ENCODE results near the gene MFRP.

MFRP gene

DNA sequence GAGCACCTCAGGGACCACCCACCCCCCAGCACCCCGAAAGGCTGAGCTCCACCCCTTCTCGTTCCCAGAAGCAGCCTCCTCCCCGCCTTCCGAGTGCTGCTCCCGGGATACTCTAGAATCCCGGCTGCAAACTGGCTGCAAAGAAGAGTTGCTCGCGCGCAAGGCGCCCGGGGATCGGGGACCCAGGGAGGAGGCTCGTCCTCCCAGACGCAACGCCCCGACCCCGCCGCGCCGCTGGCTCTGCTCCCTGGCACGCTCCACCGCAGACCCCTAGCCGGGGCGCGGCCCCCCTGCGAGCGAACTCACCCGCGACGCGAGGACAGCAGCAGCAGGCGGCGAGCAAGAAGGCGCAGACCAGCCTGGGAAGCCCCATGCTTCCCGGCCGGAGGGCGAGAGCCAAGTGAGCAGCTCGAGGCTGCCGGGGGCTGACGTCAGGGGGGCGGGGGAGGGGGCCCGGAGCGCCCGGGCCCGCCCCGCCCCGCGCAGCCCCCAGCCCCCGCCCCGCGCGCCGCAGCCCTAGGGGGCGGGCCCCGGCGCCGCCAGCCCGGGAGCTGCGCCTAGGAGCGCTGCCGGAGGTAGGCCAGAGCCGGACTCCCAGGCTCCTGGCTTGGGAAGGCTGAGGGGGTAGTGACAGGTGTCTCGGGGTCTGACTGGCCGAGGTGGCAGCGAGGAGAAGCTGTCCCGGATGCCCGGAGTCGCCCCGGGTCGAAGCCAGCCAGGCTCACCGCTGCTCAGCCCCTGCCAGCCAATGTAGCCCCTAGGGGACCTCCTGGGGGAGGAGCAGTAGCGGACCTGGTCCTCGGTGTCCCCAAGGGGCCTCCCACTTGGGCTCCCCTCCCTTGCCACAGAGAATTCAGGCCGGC lies 29.5 kb downstream of the MFRP start, which contains the start of gene MCAM:
Gene MCAM (minus strand): TSS at position 402 of the 863 bp plus-strand sequence. CDS start 29 bp downstream, at position 373.
- DNase-seq, result peak; percentile 19

DNA sequence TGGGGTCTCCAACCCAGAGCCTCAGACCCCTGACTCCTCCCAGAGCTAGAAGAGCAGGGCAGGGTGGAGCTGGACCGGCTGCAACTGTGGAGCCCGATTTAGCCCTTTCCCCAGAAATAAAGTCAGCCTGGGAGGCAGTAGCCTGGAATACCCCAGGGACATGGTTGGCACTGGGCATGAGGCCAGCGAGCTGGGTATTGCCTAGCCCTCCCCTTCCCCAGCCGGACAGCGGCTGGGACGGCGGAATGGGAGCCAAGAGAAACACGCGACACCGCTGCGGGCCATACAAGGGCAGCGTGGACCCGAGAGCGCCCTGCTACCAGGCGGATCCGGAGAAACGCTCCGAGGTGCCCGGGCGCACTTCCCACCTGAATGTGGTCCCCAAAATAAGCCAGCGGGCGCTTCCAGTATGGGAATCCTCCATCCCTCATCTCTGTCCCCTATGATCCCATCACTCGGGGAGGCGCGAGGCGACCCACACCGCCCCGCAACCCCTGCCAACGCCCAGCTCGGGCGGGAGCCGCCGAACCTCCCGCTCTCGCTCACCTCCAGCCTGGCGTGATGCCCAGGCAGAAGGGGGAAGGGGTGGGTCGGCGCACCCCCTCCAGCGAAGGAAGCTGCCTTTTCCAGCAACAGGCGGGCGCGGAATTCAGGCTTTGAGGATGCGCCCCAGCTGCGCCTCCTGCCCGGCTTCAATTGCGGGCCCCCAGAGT lies 30.3 kb downstream of the MFRP start:
- peak; percentile 17 for DNase-seq

DNA sequence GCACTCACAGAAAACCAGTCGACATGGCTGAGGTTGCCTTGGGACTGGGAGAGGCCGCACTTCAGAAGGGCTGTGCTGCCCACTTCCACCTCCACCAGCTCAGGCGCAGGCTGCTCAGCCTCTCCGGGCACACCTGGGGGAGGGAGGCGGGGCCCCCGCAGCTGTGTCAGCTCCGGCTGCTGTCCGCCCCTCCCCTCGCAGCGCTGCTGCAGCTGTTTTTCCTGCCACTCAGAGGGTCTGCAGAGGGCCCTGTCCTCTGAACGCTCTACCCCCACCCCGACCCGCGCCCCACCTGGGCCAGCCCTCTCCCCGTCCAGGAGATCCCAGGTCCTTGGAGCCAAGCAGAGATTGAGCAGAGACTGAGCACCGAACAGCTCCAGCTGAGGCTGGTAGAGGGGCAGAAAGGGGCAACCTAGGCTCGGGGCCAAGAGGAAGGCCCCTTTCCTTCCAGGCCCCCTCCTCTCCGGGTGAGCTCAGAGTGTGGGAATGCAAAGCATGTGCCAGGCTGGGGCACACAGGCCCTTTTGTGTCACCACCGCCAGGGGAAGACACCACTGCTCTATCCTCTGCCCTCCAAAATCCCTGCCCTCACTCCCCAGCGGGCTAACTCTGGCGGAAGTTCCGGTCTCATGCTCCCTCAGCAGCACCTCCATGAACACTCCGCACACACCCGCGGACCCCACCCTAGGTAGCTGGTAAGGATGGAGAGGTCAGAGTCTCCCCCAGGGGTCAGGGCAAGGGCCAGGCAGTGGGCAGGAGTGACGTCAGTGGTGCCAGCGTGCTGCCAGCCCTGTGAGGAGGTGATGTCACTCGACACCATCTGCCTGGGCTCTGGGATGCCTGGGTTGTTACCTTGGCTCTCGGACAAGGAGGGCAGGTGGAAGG lies 31.1 kb downstream of the MFRP start:
- peak; percentile 72 for DNase-seq

DNA sequence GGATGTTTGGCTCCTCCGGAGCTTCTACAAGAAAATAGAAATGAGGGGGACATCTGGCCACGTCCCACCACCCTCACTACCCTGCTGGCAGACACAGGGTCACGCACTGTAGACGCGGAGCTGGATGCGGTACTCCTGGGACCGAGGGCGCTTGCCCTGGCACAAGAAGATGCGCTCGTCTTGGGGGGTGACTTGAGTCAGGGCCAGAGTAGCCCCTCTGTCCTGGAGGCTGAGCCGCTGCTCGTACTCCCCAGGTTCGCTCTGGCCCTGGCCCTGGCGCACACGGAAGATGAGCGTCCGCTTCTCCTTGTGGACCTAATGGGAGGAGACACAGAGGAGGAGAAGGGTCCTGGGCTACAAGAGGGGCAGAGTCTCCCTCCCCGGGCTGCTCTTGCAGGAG lies 31.8 kb downstream of the MFRP start:
- DNase-seq, result no peak

DNA sequence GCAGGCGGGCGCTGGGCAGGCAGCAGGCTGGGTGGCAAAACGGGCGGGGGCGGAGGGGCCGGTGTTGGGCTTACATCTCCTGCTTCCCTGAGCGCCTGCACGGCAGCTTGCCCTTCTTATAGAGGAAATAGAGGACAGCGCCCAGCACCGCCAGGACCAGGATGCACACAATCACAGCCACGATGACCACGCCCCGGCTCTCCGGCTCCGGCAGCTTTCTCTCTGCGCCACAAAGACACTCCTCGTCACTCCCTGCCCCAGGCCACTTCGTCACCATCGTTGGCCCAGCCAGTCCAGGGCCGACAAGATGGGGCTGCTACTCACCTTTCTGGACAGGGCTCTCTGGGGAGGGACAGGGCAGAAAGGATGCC lies 35.8 kb downstream of the MFRP start:
- DNase-seq, result no peak

DNA sequence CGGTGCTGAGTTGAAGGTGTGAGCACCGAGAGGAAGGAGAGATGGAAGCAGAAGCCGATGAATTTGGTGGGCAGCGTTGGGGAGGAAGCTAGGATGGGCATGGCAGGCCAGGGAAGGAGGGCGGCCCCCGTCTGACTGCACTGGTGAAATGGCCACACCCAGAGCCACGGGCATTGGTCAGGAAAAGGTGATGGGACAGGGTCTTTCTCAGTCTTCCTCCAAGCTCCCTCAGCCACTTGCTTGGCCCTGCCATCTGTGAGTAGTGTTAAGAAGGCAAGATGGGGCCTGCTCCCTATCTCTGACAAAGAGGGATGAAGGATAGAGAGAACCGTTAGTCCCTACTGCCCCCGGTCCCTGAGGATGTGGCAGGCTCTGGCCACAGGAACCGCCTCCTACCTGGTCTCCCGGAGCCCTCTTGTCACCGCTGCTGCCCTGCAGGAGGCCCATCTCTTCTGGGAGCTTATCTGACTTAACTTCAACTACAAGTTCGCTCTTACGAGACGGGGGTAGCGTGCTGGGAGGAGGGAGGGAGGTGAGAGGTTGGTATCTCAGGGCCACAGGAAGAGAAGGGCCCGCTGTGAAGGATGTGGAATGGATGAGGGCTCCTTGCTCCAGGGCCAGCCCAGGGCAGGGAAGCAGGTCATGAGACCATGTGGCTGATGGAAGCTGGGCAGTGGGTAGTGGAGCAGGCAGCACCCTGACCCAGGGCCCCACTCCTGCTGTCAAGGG lies 36.4 kb downstream of the MFRP start:
- DNase-seq, result no peak

DNA sequence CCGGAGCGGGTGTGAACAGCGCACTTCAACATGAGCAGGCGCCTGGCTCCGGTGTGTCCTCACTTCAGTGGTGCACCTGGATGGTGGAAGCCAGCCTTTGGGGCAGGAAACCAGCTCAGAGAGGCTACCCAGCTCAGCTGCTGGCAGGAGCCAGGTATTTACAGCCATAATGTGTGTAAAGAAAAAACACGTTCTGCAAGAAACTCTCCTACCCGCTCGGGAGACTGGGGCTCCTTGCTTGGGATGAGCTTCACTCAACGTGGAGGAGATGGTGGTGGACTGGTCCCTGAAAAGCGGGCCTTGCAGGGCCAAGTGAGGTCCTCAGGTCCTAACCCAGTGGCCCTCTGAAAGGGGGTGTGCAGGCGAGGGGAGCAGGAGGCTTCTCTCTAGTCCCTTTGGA lies 37.1 kb downstream of the MFRP start:
- no peak for DNase-seq

DNA sequence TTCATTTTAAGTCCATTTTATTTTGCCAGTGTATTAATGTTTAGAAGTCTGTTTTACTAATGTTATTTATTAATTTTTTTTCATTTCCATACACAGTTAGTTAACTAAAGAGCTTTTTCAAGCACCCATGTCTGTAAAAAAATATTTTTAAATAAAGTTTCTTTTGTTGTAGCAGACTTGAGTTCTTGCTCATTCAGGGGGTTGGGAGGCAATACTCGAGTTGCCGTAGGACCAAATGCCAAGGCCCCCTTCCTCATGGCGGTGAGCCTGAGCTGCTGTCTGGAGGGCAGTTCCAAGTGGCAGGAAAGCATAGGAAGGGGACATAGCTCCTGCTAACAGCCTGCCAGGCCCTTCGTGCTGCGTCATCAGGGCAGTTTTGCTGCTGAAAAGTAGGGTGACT lies 38.5 kb downstream of the MFRP start:
- DNase-seq, result no peak

DNA sequence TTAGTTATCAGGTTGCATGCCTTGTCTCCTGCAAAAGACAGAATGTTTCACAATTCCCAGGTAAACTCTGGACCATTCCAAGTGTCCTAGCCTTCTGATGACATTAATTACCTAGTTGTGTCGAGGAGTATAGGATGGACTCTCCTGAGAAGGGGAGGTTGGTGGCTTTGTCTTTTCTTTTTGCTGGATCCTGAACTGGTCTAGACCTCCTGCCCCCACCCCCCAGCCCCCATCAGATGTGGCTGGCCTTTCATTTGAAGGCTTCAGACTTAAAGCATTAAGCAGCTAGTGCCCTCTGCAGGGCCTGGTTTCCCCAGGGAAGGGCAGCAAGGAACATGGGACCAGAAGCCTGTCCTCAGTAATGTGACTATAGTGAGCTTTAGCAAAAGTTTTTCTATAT lies 39.3 kb downstream of the MFRP start:
- no peak for DNase-seq

DNA sequence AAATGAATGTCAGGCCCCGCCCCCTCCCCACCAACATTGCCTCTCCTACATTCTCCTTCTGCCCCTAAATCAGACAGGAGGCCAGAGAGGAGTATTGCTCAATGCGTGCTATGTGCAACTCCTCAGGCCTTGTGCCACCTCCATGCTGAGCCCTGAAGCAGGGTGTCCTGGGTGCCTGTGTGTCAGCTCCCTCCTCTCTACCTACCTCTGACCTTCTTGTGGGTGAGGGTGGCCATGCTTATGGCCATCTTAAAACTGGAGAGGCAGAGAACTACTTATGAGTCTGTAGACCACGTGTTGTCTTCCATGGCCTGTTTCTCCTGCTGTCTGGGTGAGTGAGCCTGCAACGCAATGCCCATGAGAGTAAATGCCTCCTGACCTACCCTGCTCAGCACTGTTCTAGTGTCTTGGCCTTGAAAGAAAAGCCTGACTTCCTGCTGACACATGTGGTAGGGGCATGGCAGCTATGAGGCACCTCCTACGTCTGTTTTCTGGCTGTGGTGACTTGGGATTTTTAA lies 40.1 kb downstream of the MFRP start:
- no peak for DNase-seq

DNA sequence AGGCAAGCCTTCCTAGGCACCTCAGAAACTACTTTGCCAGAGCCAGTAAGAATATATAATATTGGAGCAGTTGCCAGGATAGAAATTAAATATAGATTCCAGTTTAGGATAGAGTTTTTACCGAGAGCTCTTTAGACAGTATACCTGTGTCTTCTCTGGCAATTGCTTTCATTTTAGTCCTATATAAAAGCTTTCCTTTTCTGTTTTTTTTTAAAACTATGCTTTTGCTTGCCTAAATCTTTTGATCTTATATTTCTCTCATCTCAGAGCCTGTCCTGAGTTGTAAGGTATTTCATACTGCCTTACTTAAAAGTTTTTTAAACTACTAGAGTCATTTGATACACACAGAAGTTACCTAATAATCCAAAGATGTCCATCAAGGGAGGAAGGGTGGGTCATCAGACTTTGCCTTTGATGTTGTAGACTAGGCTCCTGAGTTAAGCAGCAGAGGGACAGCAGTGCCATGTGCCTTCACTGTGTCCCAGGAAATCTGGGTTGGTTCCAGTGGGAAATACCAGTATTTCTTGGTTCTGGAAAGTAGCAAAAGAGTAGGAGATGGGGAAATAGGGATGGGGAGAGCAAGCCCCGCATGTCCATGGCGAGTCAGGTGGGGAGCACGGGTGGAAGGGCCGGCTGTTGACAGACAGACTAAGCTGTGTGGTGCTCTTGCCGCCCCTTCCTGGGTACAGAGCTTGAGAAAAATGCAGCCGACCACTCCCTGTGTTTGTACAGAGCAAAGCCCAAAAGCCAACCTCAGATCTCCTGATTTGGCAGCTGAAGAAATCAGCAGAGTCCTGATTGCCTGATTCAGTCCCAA lies 40.7 kb downstream of the MFRP start:
- no peak for DNase-seq

DNA sequence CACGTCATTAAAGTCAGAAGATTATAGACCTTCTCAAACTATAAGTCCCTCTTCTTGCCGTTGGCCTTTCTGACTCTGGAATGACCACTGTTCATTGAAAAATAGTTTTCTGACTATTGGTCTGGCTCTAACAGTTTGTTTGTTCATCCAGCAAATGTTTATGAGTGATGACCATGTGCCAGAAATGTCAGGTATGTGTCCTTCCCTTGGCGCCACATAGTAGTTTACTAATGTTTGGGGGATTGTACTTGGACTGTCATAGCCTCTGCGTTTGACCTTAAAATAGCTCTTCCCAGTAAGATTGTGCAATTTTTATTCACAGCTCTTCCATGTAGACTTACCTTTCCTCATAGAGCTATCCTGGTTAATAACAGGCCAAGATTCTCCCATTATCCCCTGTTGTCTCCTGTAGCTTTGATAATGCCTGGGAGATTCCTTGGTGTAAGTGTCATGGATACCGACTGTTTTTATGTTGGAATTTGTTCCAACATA lies 43.2 kb downstream of the MFRP start:
- DNase-seq, result no peak

DNA sequence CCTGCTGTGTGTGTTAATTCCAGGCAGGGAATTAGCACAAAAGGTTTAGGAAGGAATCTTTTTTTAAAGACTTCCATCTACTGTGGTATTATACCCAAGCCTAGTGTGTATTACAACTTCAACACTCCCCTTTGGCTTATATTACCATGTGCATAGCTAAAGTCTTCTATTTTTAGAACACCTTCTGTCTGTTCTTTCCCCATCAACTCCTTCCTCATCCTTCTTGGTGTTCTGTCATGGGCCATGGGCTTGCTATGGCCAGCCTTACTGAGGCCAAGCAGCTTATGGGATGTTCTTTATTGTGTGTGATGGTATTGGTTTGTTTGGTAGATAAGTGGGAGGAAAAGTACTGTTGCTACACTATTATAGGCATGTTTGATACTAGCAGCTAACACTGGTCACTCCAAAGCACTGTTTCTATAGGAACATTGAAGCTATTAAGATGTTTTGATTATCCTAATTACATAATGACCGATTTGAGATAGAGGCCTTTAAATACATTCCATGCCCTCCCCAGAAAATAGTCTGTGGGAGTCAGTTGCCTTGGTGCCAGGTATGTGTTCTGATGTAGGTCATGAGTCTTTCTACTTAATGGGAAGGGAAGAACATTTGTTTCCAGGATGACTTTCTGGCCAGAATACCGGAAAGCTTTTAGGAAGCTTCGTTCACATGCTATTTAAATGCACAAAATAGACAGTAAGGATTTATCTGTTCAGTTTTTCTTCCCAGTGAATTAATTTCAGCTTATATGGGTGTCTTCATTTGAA lies 46.1 kb downstream of the MFRP start:
- DNase-seq, result no peak

DNA sequence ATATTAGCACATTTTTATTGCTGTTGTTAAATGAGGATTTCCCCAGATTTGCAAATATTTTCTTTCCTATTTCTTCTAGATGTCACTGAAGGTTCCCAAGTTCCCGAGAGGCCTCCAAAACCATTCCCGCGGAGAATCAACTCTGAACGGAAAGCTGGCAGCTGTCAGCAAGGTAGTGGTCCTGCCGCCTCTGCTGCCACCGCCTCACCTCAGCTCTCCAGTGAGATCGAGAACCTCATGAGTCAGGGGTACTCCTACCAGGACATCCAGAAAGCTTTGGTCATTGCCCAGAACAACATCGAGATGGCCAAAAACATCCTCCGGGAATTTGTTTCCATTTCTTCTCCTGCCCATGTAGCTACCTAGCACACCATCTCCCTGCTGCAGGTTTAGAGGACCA lies 47.1 kb downstream of the MFRP start:
- DNase-seq, result no peak

DNA sequence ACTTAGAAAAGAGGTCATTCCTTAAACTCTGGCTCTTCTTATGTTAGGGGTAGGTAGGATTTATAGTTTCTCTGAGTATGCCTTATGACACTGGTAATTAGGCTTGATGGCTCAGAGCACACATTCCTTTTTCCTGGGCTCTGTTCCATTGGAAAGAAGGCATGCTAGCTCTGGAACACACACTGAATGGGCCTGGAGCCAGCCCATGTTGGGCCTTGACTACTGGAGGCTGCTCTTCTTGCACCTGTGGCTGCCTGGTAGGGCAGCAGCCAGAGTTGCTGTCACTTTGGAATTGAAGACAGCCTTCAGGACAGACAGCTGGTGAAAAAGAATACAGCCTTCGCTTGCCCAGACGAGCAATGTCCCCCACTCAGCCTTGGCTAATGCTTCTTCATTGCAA lies 47.8 kb downstream of the MFRP start:
- DNase-seq, result no peak

DNA sequence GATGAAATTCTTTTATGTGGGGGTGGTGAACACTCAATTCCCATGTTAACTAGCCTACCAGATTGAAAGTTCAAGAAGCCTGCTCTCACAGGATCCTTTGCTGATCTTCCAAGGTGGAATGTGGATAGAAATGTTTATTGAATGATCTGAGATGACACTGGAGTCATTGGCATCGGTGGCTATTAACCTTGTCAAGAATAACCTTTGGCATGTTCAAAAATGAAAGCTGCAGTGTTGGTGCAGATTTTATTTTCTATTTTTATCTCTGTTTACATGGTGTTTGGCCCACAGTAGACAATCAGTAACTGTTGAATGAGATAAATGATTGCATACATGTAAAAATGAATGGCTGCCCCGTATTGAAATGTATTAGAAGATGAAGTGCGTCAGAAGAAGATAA lies 48.6 kb downstream of the MFRP start:
- DNase-seq, result no peak

DNA sequence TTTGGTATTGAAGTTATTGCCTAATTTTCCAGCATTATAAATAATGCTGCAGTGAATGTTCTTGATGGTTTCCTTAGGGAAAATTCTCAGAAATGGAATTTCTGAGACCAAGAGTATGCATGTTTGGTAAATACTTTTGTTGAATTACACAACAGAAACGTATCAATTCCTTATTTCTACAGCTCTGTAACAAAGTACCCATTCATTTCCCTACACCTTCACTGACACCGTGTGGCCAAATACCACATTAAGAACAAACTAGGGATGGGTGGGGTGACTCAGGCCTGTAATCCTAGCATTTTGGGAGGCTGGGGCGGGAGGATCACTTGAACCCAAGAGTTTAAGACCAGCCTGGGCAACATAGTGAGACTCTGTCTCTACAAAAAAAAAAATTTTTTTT lies 51.3 kb downstream of the MFRP start:
- DNase-seq, result no peak

DNA sequence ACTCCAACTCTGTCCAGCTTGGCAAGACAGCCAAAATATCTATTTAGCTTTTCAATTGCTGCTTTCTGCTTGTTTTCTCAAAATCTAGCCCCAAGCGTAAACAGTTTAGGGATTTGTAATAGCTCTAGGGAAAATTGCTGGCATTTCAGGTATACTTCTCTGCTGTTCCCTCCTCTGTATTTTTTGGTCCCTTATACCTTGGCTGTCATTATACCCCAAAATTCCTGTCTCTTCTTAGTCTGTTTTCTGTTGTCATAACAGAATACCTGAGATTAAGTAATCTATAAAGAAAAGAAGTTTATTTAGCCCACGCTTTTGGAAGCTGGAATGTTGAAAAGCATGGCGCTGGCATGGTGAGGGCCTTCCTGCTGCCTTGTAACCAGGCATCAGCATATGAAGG lies 53.0 kb downstream of the MFRP start:
- DNase-seq, result no peak

DNA sequence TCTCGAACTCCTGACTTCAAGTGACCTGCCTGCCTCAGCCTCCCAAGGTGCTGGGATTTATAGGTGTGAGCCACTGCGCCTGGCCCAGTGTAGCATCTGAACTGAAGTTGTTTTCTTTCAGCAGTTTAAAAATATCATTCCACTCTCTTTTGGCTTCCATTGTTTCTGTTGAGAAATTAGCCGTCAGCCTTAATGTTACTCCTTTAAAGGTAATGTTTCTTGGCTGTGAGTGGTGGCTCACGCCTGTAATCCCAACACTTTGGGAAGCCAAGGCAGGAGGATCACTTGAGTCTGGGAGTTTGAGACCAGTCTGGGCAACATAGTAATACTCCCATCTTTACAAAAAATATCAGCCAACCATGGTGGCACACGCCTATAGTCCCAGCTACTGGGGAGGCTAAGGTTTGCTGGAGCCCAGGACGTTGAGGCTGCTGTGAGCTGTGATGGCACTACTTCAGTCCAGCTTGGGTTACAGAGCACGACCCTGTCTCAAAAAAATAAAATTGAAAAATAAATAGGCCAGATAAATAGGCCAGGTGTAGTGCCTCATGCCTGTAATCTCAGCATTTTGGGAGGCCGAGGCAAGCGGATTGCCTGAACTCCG lies 55.5 kb downstream of the MFRP start:
- DNase-seq, result no peak
